H9 (cell line): Measurements from ENCODE around the gene DICER1. TPM values are rescaled to one million over a fixed set of nuclear protein-coding genes. Genes with fewer than 3 reads are reported as not detected.

ENCODE experiments used
- DNase-seq: peaks from one replicate; pipeline ENCODE4 v3.0.0-alpha.2; 2017
- H2AFZ ChIP-seq: one replicate; pipeline ENCODE4 v1.6.1; 2013; ENCODE audit warnings: mild to moderate bottlenecking, low read length, control low read depth, moderate library complexity
- H2AK5ac ChIP-seq: 2 replicates; pipeline ENCODE4 v1.6.1; 2013; ENCODE audit warnings: low read length, control low read depth, mixed read lengths; ENCODE audit not compliant: insufficient read length
- H2BK120ac ChIP-seq: one replicate; pipeline ENCODE4 v1.6.1; 2013; ENCODE audit warnings: low read depth, mild to moderate bottlenecking, low read length, control low read depth, inconsistent platforms; ENCODE audit not compliant: poor library complexity, severe bottlenecking
- H2BK12ac ChIP-seq: 2 replicates; pipeline ENCODE4 v1.6.1; 2013; ENCODE audit warnings: low read length, control low read depth, mixed read lengths, low read depth; ENCODE audit not compliant: insufficient read length
- H2BK15ac ChIP-seq: 2 replicates; pipeline ENCODE4 v1.6.1; 2013; ENCODE audit warnings: low read depth, low read length, control low read depth
- H2BK20ac ChIP-seq: one replicate; pipeline ENCODE4 v1.6.1; 2013; ENCODE audit warnings: low read depth, mild to moderate bottlenecking, low read length, control low read depth, inconsistent platforms; ENCODE audit not compliant: poor library complexity, severe bottlenecking
- H2BK5ac ChIP-seq: 2 replicates; pipeline ENCODE4 v1.6.1; 2013; ENCODE audit warnings: low read length, control low read depth, mixed read lengths; ENCODE audit not compliant: insufficient read length
- H3K14ac ChIP-seq: 2 replicates; pipeline ENCODE4 v1.6.1; 2013; ENCODE audit warnings: low read length, control low read depth; ENCODE audit not compliant: insufficient read depth
- H3K18ac ChIP-seq: 2 replicates; pipeline ENCODE4 v1.6.1; 2013; ENCODE audit warnings: low read depth, mild to moderate bottlenecking, mixed read lengths, low read length, control low read depth; ENCODE audit not compliant: insufficient read length
- H3K23ac ChIP-seq: 2 replicates; pipeline ENCODE4 v1.6.1; 2013; ENCODE audit warnings: low read length, control low read depth, mixed read lengths, low read depth; ENCODE audit not compliant: insufficient read length
- H3K23me2 ChIP-seq: 2 replicates; pipeline ENCODE4 v1.6.1; 2013; ENCODE audit warnings: low read depth, mild to moderate bottlenecking, mixed read lengths, low read length, control low read depth; ENCODE audit not compliant: insufficient read length, poor library complexity, severe bottlenecking
- H3K27ac ChIP-seq: 2 replicates; pipeline ENCODE4 v1.5.1; 2013; ENCODE audit warnings: low read length, control low read depth, mixed read lengths, low read depth; ENCODE audit not compliant: insufficient read length
- H3K27me3 ChIP-seq: 2 replicates; pipeline ENCODE4 v1.6.1; 2013; ENCODE audit warnings: low read length, control low read depth, inconsistent platforms; ENCODE audit not compliant: insufficient read depth
- H3K4ac ChIP-seq: 2 replicates; pipeline ENCODE4 v1.6.1; 2013; ENCODE audit warnings: low read depth, mild to moderate bottlenecking, control low read depth, inconsistent platforms, low read length, moderate library complexity
- H3K4me1 ChIP-seq: 2 replicates; pipeline ENCODE4 v1.6.1; 2013; ENCODE audit warnings: low read length, control low read depth, inconsistent platforms; ENCODE audit not compliant: insufficient read depth
- H3K4me2 ChIP-seq: 2 replicates; pipeline ENCODE4 v1.6.1; 2013; ENCODE audit warnings: low read length, control low read depth, mixed read lengths; ENCODE audit not compliant: insufficient read length, insufficient read depth
- H3K56ac ChIP-seq: 2 replicates; pipeline ENCODE4 v1.6.1; 2013; ENCODE audit warnings: low read depth, mild to moderate bottlenecking, mixed read lengths, low read length, control low read depth; ENCODE audit not compliant: insufficient read length
- H3K79me1 ChIP-seq: 2 replicates; pipeline ENCODE4 v1.6.1; 2013; ENCODE audit warnings: low read depth, mild to moderate bottlenecking, moderate library complexity, low read length, control low read depth, inconsistent platforms; ENCODE audit not compliant: insufficient read depth, poor library complexity, severe bottlenecking
- H3K79me2 ChIP-seq: 2 replicates; pipeline ENCODE4 v1.6.1; 2013; ENCODE audit warnings: low read length, control low read depth, inconsistent platforms; ENCODE audit not compliant: insufficient read depth
- H3K9ac ChIP-seq: 2 replicates; pipeline ENCODE4 v1.6.1; 2013; ENCODE audit warnings: low read length, control low read depth, mixed read lengths; ENCODE audit not compliant: insufficient read length; ENCODE audit errors: extremely low read depth
- H3K9me3 ChIP-seq: one replicate; pipeline ENCODE4 v1.6.1; 2013; ENCODE audit warnings: low read depth, low read length, inconsistent platforms; ENCODE audit not compliant: control insufficient read depth
- H3T11ph ChIP-seq: one replicate; pipeline ENCODE4 v1.6.1; 2013; ENCODE audit warnings: mild to moderate bottlenecking, low read length, control low read depth, inconsistent platforms
- H4K20me1 ChIP-seq: one replicate; pipeline ENCODE4 v1.6.1; 2013; ENCODE audit not compliant: control insufficient read depth, insufficient read length, insufficient read depth
- H4K5ac ChIP-seq: 2 replicates; pipeline ENCODE4 v1.6.1; 2013; ENCODE audit warnings: low read depth, mild to moderate bottlenecking, mixed read lengths, low read length, control low read depth; ENCODE audit not compliant: insufficient read length
- H4K8ac ChIP-seq: replicated peaks from 2 replicates; pipeline ENCODE4 v1.6.1; 2013; ENCODE audit warnings: low read length, control low read depth, mixed read lengths, low read depth; ENCODE audit not compliant: insufficient read length
- H4K91ac ChIP-seq: 2 replicates; pipeline ENCODE4 v1.6.1; 2013; ENCODE audit warnings: low read depth, mild to moderate bottlenecking, moderate library complexity, mixed read lengths, low read length, control low read depth; ENCODE audit not compliant: insufficient read length
- H3K27ac Mint-ChIP-seq, 3 experiments: 2 replicates in 2 of 3; 3 replicates in 1 of 3; pipeline ENCODE4 v1.8.0; 2020 to 2021; ENCODE audit warnings: mixed read lengths in 3 of 3, mild to moderate bottlenecking in 1 of 3, moderate library complexity in 1 of 3
- H3K27me3 Mint-ChIP-seq: 2 replicates; pipeline ENCODE4 v1.8.0; 2021; ENCODE audit warnings: low read depth, mild to moderate bottlenecking, moderate library complexity, mixed read lengths
- H3K36me3 Mint-ChIP-seq, 3 experiments: 2 replicates in 2 of 3; 3 replicates in 1 of 3; pipeline ENCODE4 v1.8.0; 2020 to 2021; ENCODE audit warnings: low read depth in 3 of 3, mixed read lengths in 3 of 3; ENCODE audit not compliant: insufficient read depth in 1 of 3
- H3K4me1 Mint-ChIP-seq, 2 experiments: 2 replicates each; pipeline ENCODE4 v1.8.0; 2020; ENCODE audit warnings: mixed read lengths in 2 of 2
- H3K4me3 Mint-ChIP-seq, 2 experiments: 2 replicates in 1 of 2; 3 replicates in 1 of 2; pipeline ENCODE4 v1.8.0; 2020 to 2021; ENCODE audit warnings: mild to moderate bottlenecking in 2 of 2, mixed read lengths in 2 of 2, moderate library complexity in 1 of 2
- H3K9me3 Mint-ChIP-seq, 2 experiments: 2 replicates in 1 of 2; 3 replicates in 1 of 2; pipeline ENCODE4 v1.8.0; 2020; ENCODE audit warnings: mild to moderate bottlenecking in 2 of 2, mixed read lengths in 2 of 2, moderate library complexity in 1 of 2
- WGBS: extraction: QIAGEN DNeasy Blood & Tissue Kit; methylation state at CpG from one replicate; pipeline ENCODE4 v1.1.7; 2013; ENCODE audit warnings: missing lambda C conversion rate, low lambda C conversion rate, mixed read lengths; ENCODE audit not compliant: insufficient read length; ENCODE audit errors: extremely low coverage; 5-methylcytosine and 5-hydroxymethylcytosine counted together
- total RNA-seq: library from RNA; stranded (reverse); gene quantifications from 2 replicates; pipeline ENCODE4 v1.2.1, GENCODE V29; 2021
- TF ChIP-seq, protein P1 (sequence below): fragments of 200-600 bp; sonication (generic); conservative IDR thresholded peaks from 3 replicates; pipeline ENCODE4 v1.8.0; 2021; ENCODE audit warnings: antibody characterized with exemption, mild to moderate bottlenecking

Gene DICER1
- total RNA-seq, 1 experiment from 2014 or later, result 57.0 TPM

DNA sequence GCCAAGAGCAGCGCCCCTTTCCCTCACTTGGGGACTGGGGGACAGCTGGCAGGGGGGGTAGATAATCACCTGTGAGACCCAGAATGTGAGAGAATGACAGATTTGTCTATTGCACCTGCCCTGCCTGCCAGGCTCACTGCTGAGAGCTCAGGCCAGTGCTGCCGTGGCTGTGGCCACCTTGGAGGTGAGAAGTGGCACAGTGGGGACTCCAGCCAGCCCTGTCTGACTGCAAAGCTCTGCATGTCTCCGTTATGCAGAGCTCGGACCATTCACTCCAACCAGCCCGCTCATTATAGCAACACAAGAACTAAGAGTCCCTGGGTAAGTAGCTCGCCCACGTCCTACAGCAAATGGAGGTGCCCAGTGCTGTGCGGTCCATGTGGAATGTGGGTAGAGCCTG is 88.8 kb downstream of the DICER1 start:
- Mint-ChIP-seq H3K27me3 (peaks cover 5% of the 10 kb centered on the region), H3K36me3 (no peaks in the 10 kb centered on the region), H3K27ac (peak overlapping the region in 1 of 3 experiments; percentile 42; a peak in 1 of 7 replicates), H3K4me1 (peaks cover 2 to 8% of the 10 kb centered on the region in 2 experiments; a peak in 3 of 4 replicates), H3K9me3 (0 out of 5 replicates have a peak, but pooled peaks cover 0 to 2% of the 10 kb centered on the region in 2 experiments), H3K4me3 (no peak overlapping the region)
- H2AK5ac ChIP-seq, result no peak overlapping the region
- H3K79me2 ChIP-seq, result no peaks in the 10 kb centered on the region
- H4K20me1 ChIP-seq, result no peaks in the 10 kb centered on the region
- no CpG with 5 or more reads among the region's 8 CpGs for WGBS
- H3K4ac ChIP-seq, result no peak overlapping the region
- DNase-seq, result no peak
- H3K9ac ChIP-seq, result no peak overlapping the region
- H4K8ac ChIP-seq, result no peak overlapping the region
- H2BK20ac ChIP-seq, result no peak overlapping the region
- no peak overlapping the region for H3K14ac ChIP-seq
- no peak overlapping the region for H3K27ac ChIP-seq
- H3T11ph ChIP-seq, result no peak overlapping the region
- no peak overlapping the region for H2BK5ac ChIP-seq
- H3K4me2 ChIP-seq, result no peak overlapping the region
- no peaks in the 10 kb centered on the region for H3K27me3 ChIP-seq
- H3K4me1 ChIP-seq, result no peaks in the 10 kb centered on the region
- H3K18ac ChIP-seq, result no peak overlapping the region
- no peak overlapping the region for H2BK15ac ChIP-seq
- no peak overlapping the region for H4K5ac ChIP-seq
- TF ChIP-seq, protein P1, sequence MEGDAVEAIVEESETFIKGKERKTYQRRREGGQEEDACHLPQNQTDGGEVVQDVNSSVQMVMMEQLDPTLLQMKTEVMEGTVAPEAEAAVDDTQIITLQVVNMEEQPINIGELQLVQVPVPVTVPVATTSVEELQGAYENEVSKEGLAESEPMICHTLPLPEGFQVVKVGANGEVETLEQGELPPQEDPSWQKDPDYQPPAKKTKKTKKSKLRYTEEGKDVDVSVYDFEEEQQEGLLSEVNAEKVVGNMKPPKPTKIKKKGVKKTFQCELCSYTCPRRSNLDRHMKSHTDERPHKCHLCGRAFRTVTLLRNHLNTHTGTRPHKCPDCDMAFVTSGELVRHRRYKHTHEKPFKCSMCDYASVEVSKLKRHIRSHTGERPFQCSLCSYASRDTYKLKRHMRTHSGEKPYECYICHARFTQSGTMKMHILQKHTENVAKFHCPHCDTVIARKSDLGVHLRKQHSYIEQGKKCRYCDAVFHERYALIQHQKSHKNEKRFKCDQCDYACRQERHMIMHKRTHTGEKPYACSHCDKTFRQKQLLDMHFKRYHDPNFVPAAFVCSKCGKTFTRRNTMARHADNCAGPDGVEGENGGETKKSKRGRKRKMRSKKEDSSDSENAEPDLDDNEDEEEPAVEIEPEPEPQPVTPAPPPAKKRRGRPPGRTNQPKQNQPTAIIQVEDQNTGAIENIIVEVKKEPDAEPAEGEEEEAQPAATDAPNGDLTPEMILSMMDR, result no peak
- H2BK12ac ChIP-seq, result no peak overlapping the region
- H3K23me2 ChIP-seq, result no peaks in the 10 kb centered on the region
- H2BK120ac ChIP-seq, result no peak overlapping the region
- H3K79me1 ChIP-seq, result no peaks in the 10 kb centered on the region
- no peak overlapping the region for H3K23ac ChIP-seq
- no peak overlapping the region for H3K56ac ChIP-seq
- no peak overlapping the region for H4K91ac ChIP-seq
- no peaks in the 10 kb centered on the region for H3K9me3 ChIP-seq
- no peak overlapping the region for H2AFZ ChIP-seq
